ENCODE measurements around the gene KLHL29. TPM values are rescaled to one million over a fixed set of nuclear protein-coding genes. Genes with fewer than 3 reads are reported as not detected.

KLHL29 gene
- total and polyA plus RNA-seq, 2 donors (not counting 3 experiments of a cell fraction or from before 2014, with no cell fraction given): 4.6 to 12.7 TPM

DNA sequence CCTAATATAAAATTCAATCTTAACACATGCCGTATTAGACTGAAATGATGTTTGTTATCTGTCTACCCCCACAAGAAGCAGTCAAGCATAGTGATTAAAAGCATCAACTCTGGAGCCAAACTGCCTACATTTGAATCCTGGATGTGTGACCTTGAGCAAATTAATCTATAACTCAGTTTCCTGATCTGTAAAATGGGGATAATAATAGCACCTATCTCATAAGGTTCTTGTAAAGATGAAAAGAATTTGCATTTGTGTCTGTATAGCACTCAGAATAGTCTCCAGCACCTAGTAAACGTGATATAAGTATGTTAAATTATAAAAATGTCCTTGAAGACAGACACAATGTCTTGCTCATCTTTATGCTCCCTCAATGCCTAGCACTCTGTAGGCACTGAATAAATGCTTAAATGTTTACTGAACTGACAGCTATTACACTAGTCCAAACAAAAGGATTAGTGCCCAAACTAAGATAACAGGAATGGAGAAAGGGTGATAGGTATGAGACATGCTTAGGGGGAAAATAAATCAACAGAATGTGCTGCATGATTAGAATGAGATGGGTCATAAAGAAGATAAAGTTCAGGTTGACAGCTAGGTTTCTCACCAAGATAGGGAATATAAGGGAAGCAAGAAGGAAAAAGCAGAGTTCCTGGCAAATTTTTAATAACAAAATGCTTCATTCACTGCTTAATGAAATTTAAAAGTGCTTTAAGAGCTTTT lies 361.3 kb downstream of the KLHL29 start:
- H3K4me1 ChIP-seq (ENCODE audit: control insufficient read depth, extremely low read depth, insufficient read depth, low read length): no peaks in the 10 kb centered on the region
- BruUV-seq (replicated peaks): no TSS peak
- H3K27ac ChIP-seq (ENCODE audit: insufficient read depth, low read depth, low read length): no peak overlapping the region
- H3K9me3 ChIP-seq (replicated peaks; ENCODE audit: control insufficient read depth, insufficient read depth, low read length): no peaks in the 10 kb centered on the region
- FAIRE-seq (no peak), DNase-seq (ENCODE audit: low read depth, low spot score) (no peak)
- H4K20me1 ChIP-seq (replicated peaks; ENCODE audit: control insufficient read depth, extremely low read depth, insufficient read depth, low read length): no peaks in the 10 kb centered on the region
- no peak overlapping the region for H2AFZ ChIP-seq (ENCODE audit: low read depth, low read length)
- H3K36me3 ChIP-seq (ENCODE audit: control insufficient read depth in 2 of 2, extremely low read depth in 1 of 2, insufficient read depth in 2 of 2, low read length in 2 of 2): no peaks in the 10 kb centered on the region
- H3K9ac ChIP-seq (replicated peaks; ENCODE audit: extremely low read depth, insufficient read depth, low read length): no peak overlapping the region
- ChIA-PET CTCF (no interaction called here), POLR2A (no interaction called here)
- H3K4me2 ChIP-seq (ENCODE audit: insufficient read depth, low read length): no peak overlapping the region
- H3K79me2 ChIP-seq (ENCODE audit: control insufficient read depth, insufficient read depth, low read length): no peaks in the 10 kb centered on the region
- dilution Hi-C loops (cut with MboI; ENCODE audit: extremely low pct_ligation_motif_present, low sequenced_read_pairs) (no loop called here), intact Hi-C loops (cut with micrococcal nuclease) (no loop called here)
- H3K27me3 ChIP-seq (ENCODE audit: control insufficient read depth in 2 of 2, insufficient read depth in 2 of 2, low read length in 2 of 2): no peaks in the 10 kb centered on the region
- TF ChIP-seq GATA2 (IDR thresholded peaks at IDR 0.05; ENCODE audit: insufficient read depth, insufficient read length, low read depth, low read length): no peak
- TF ChIP-seq, protein P1, sequence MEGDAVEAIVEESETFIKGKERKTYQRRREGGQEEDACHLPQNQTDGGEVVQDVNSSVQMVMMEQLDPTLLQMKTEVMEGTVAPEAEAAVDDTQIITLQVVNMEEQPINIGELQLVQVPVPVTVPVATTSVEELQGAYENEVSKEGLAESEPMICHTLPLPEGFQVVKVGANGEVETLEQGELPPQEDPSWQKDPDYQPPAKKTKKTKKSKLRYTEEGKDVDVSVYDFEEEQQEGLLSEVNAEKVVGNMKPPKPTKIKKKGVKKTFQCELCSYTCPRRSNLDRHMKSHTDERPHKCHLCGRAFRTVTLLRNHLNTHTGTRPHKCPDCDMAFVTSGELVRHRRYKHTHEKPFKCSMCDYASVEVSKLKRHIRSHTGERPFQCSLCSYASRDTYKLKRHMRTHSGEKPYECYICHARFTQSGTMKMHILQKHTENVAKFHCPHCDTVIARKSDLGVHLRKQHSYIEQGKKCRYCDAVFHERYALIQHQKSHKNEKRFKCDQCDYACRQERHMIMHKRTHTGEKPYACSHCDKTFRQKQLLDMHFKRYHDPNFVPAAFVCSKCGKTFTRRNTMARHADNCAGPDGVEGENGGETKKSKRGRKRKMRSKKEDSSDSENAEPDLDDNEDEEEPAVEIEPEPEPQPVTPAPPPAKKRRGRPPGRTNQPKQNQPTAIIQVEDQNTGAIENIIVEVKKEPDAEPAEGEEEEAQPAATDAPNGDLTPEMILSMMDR (IDR thresholded peaks at IDR 0.05; ENCODE audit: extremely low read depth in 1 of 2, insufficient read depth in 1 of 2, low read depth in 1 of 2, low read length in 2 of 2): no peak
- no peak for TF ChIP-seq POLR2AphosphoS5 (IDR thresholded peaks at IDR 0.05; ENCODE audit: insufficient read depth, low read depth, low read length)
- TF ChIP-seq POLR2A (IDR thresholded peaks at IDR 0.05; ENCODE audit: low read depth, low read length): no peak
- TF ChIP-seq MYC (IDR thresholded peaks at IDR 0.05; ENCODE audit: low read depth, low read length): no peak
- TF ChIP-seq, protein P2, sequence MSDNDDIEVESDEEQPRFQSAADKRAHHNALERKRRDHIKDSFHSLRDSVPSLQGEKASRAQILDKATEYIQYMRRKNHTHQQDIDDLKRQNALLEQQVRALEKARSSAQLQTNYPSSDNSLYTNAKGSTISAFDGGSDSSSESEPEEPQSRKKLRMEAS (IDR thresholded peaks at IDR 0.05; ENCODE audit: insufficient read depth, insufficient read length): no peak
- no peak for TF ChIP-seq EZH2 (IDR thresholded peaks at IDR 0.05; ENCODE audit: borderline replicate concordance, low read depth, low read length, severe bottlenecking)
- TF ChIP-seq JUN (IDR thresholded peaks at IDR 0.05; ENCODE audit: borderline replicate concordance, insufficient read depth, insufficient read length, low read depth): no peak
- TF ChIP-seq FOS (IDR thresholded peaks at IDR 0.05; ENCODE audit: borderline replicate concordance, insufficient read depth, low read length): no peak
- H3K4me3 ChIP-seq (replicated peaks in 1 of 3; ENCODE audit: insufficient read depth in 1 of 3, low read depth in 1 of 3, low read length in 3 of 3): no peak overlapping the region
- no peaks in the 10 kb centered on the region for H3K9me1 ChIP-seq (replicated peaks; ENCODE audit: control insufficient read depth, extremely low read depth, insufficient read depth, low read length)

All from endothelial cell of umbilical vein (primary cell).